GF-D8 (cell line): Measurements from ENCODE around the gene HOMEZ.
"Not testable (repeated sequence)": the region's sequence is repeated elsewhere in the genome, so short reads cannot be mapped to it uniquely, and the experiment has no call there.

Source experiments
- DNase-seq: peaks from one replicate; lab custom pipeline; 2025; lab: John Stamatoyannopoulos, UW

HOMEZ gene

DNA sequence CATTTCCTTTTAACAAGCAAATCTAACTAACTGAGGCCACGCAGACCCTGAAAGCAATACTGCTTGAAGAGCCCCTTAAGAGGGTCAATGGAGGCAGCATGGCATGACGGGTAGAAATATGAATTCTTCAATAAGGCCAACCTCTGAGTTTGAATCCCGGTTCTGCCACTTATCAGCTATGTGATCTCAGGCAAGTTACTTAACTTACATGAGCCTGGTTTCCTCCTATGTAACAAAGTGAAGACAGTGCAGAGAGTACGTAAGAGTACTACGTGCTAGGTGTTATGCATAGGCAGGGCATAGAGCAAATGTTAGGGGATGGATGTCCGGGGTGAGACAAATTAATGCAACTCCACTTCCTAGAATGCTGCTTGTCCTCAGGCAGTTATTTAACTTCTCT lies 4.7 kb downstream of the HOMEZ start:
- DNase-seq, result no peak

DNA sequence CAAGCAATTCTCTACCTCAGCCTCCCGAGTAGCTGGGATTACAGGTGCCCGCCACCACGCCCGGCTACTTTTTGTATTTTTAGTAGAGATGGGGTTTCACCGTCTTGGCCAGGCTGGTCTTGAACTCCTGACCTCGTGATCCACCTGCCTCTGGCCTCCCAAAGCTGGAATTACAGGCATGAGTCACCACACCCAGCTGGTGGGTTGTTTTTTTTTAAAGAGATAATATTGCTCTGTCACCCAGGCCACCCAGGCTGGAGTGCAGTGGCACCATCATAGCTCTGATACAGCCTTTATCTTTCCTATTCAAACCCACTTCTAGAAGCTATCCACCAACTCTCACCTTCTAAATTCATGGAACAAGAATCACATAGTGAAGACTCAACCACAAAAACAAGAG lies 8.0 kb downstream of the HOMEZ start:
- not testable (repeated sequence) for DNase-seq

DNA sequence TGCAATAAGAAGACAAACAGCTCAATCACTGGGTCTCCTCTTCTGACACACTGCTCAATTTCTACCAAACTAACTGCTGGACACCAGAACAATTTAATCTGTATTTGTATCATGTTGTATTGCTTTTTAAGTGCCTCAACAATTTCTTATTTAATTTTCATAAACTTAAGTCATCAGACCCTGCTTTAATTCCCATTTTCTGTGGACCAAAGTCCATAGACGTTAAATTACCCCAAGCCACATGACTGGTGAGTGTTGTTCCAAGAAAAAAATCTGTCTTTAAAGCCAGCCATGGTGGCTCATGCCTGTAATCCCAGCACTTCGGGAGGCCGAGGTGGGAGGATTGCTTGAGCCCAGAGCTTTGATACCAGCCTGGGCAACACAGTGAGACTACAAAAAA lies 8.7 kb downstream of the HOMEZ start:
- DNase-seq, result no peak

DNA sequence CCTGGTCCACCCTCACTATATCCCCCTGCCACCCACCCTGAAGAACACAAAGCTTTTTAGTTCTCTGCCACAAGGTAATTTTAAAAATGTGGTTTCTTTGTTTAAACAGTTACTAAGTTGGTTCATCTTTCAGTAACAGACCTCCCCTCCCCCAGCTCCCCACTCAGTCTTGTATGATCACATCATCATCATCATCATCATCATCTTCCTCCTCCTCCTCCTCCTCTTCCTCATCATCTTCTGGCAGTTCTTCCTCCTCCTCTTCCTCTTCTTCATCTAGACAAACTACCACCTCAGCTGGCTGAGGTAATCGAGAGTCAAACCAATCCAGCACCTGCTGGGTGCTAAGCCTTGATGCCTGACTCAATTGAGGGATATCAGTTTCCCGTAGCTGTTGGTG lies 10.5 kb downstream of the HOMEZ start:
- no peak for DNase-seq

DNA sequence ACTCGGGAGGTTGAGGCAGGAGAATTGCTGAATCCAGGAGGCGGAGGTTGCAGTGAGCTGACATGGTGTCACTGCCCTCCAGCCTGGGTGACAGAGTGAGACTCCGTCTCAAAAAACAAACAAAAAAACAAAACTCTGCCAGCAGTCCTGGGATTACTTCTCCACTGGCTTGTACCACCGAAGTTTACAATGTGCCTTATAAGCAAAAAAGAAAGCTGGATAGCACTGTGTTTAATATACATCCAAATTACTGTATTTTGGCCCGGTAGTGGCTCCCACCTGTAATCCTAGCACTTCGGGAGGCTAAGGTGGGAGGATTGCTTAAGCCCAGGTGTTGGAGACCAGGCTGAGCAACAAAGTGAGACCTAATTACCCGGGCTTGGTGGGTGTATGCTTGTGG lies 16.7 kb downstream of the HOMEZ start:
- no peak for DNase-seq

DNA sequence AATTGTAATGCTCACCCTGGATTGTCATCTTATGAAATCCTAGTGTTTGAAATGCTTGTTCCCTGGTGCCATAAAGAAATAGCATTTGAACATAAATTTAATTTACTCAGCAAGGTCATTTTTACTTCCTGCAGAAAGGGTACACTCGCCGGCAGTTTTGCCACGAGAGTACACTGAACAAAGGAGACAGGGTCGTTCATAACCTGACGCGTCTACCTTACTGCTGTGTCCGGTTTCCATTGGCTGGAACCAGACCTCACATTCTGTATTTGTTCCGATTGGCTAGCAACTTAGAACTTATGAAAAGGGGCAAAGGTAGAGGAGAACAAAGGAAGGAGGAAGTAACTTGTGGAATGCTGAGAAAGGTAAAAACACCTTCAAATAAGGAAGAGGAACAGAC lies 25.1 kb downstream of the HOMEZ start:
- not testable (repeated sequence) for DNase-seq

DNA sequence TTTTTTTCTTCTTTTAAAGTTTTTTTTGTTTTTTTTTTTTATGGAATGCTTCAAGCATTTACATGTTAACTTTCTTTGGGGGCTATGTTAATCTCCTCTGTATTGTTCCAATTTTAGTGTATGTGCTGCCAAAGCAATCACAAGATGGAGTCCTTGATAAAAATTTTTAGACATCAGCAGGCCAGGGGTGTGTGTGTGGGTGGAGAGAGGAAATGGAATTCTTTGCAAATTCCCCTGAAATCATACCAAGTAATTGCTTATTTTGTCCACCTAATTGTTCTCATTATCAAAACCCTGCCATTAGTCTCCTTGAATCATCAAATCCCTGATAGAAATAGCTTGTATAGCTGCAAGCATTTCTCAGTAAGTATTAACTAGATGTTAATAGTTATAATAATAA lies 26.5 kb downstream of the HOMEZ start:
- DNase-seq, result no peak

DNA sequence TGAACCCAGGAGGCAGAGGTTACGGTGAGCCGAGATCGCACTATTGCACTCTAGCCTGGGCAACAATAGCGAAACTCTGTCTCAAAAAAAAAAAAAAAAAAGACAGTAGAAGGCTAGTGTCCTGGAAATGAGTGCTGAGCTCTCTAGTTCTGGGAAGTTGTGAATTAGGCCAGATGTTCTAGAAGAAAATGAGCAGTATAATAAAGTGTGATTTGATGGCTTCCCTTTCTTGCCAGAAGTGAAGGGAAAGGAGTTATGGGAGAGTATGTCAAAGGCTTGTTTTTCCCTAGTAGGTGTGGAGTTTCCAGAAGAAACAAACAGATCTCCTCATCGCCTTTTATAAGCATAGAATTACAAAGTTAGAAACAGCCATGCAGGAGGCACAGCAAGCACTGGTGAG lies 27.7 kb downstream of the HOMEZ start:
- DNase-seq, result no peak

DNA sequence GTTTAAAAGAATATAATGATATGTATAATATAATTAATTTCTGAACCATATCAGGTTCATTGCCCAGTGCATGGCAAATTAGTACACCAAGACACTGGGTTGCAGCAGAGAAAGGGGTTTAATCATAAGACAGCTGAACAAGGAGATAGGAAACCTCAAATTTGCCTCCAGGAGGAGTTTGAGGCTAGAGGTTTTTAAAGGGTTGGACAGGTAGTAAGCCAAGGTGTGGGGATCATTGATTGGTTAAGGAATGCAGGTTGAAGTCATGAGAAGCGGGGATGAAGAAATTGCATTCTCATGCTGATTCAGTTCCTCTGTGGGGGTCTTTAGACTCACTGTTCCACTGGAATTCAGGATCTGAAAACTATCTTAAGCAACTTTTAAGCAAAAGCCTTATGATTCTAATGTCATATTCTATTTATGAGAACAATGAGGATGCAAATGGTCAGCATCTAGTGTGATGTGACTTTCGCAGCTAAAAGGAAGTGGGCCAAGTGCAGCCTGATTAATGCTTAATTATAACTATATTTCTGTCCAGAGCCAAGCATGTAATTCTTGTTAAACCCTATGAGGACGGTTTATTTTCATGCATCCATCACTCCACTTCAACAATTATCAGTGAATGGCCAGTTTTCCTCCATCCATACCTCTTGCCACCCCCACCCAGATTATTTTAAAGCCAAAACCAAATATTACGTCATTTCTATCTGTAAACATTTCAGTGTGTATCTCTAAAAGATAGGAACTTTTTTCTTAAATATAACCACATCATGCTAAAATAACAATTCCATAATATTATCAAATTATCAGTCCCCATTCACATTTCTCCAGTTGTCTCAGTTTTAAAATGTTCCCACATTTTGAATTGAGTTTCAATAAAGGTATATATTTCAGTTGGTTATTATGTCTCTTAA lies 33.3 kb downstream of the HOMEZ start:
- DNase-seq, result no peak

DNA sequence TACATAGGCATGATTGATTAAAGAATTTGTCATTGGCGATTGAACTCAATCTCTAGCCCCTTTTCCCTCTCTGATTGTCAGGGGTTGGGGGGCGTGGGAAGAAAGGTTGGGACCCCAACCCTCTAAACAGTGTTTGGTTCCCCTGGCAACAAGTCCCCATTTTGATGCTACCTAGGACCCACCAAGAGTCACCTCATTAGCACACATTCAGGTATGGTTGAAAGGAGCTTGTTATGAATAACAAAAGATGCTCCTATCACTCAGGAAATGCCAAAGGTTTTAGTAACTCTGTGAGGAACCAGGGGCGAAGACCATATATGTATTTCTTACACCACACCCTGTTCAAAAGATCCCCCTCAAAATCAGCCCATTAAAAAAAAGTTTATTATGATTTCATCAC lies 33.9 kb downstream of the HOMEZ start:
- no peak for DNase-seq

DNA sequence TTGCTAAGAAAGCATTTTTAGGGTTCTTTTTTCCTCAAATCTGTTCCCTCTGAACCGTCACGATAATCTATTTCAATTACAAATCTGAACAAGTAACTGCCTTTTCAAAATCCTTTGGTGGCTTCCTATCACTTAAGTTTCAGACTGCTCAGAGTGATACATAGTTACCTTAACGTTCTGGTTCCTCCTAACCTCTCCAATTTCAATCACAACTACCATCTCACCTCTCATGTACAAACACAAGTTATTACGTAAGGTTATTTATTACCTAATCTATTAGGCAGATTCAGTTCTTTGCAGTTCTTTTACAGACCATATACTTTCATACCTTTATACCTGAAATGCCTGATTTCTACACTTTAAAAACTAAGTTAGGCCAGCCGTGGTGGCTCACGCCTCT lies 36.1 kb downstream of the HOMEZ start:
- no peak for DNase-seq

DNA sequence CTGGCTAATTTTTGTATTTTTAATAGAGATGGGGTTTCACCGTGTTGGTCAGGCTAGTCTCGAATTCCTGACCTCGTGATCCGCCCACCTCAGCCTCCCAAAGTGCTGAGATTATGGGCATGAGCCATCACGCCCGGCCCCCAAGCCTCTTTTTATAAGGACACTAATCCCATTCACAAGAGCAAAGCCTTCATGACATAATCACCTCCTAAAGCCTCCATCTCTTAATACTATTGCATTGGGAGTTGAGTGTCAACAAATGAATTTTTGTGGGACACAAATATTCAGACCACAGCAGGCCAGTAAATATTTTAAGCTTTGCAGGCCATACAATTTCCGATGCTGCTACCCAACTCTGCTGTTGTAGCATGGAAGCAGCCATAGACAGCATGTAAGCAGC lies 37.3 kb downstream of the HOMEZ start:
- no peak for DNase-seq

DNA sequence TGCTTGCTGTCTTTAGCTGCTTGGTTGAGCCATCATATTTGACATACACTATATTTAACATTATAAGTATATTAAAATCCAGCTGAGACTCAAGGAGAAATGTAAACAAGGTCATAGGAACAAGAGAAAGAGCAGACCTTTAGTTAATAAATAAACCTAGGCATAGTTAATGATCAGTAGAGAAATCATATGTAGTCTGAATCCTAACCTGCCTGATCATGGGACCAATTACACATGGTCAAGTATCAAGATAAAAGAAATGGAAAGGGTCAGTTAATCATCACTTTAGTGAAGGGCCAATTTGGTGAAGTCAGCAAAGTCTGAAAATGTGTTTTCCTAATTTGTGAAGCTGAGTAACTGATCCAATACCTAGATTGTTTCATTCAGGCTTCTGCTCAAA lies 40.6 kb downstream of the HOMEZ start:
- DNase-seq, result no peak

DNA sequence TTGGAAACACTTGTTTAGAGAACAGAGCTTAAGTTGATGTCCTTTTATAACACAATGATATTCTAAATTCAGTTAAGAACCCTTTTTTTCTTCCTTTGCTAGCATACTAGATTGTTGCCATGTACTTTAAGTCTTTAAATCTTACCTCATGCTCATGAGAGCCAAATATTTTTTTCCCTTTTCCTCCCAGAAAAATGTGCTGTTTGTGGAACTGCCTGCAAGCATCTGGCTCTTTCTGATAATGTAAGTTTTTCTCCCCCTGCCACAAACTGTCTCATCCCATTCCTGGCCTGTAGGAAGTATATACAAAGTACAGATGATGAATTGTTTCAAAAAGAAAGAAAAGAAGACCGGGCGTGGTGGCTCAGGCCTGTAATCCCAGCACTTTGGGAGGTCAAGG lies 42.9 kb downstream of the HOMEZ start:
- DNase-seq, result no peak

DNA sequence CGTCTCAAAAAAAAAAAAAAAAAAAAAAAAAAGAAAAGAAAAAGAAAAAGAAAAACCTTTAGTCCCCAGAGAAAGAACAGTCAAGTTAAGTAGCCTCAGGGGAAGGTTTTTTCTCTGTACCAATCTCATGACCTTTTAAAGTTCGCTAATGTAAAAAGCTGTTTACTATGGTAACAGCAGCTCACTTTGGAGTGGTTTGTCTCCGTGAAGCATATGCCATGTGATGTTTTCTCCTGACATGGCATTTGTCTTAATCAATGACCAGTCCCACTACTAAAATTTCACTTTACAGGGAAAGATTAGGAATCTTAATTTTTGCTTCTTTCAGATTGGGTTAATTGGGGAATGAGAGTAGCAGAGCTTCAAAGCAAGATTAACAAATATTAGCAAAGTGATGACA lies 43.9 kb downstream of the HOMEZ start:
- DNase-seq, result no peak

DNA sequence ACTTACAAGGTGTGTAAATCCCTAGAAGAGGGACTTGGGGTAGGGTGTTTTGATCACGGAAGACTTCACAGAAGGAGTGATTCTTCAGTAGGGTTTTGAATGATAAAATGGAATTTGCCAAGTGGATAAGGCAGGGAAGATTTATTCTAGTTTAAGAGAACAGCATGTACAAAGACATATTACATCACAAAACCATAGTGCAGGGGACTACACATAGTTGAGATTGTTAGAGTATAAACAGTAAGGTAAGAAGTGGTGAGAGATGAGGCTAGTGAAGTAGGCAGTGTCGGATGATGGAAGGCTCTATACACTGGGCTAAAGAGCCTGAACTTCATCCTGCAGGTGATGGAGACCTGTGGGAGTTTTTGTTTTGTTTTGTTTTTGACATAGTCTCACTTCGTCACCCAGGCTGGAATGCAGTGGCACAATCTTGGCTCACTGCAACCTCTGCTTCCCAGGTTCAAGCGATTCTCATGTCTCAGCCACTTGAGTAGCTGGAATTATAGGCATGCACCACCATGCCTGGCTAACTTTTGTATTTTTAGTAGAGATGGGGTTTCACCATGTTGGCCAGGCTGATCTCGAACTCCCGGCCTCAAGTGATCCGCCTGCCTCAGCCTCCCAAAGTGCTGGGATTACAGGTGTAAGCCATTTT lies 44.7 kb downstream of the HOMEZ start:
- not testable (repeated sequence) for DNase-seq

DNA sequence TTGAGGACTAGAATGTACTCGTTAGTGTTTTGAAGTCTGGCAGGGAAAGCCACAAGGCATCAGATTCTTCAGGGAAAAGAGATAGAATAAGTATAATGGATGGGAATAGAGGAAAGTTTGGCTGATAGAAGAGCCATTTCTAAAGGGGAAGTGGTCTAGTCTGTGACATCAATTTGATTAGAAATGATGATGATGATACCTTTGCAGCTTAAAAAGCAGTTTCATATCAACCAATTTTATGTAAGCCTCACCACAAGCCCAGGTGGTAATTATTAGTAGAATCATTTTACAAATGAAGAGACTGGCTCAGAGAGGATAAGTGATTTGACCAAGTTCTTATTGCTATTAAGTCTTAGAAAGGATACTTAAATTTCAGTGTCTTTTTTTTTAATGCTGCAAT lies 45.3 kb downstream of the HOMEZ start:
- DNase-seq, result no peak

DNA sequence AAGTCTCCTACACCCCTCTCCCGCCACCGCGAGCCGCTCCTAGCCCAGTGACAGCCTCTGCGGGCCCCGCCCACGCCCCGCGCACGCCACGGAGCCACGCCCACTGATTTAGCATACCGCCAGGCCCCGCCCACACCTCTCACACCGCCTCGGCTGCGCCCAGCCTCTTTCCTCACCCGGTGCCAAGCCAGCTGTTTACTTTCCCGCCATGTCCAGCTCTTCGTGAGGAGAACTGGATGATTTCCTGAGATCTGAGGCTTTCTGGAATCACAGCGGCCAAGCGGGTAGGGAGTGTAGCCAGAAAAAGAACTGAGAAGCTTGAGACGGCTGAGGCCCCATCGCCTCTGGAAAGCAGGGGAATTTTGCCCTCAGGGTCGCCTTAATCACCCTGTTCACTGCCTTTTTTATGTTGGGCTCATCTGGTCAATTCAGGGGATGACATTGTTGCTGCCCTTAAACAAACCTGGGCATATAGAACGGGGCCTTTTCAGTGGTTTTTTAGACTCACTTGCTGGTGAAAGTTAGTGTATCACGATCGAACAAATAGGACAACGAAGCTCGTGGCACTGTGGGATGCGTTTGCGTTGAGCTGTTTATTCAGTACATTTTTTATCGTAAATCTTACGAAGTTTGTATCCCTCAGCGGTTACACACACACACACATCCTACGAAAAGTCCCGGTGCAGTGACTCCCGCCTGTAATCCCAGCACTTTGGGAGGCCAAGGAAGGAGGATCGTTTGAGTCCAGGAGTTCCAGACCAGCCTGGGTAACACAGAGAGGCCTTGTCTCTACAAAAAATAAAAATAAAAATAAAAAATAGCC lies 47.9 kb downstream of the HOMEZ start, which contains the start of gene RNF212B:
Gene RNF212B (plus strand): TSS at position 165 of the 823 bp plus-strand sequence. CDS start 2,410 bp downstream, outside the sequence.
- no peak for DNase-seq

DNA sequence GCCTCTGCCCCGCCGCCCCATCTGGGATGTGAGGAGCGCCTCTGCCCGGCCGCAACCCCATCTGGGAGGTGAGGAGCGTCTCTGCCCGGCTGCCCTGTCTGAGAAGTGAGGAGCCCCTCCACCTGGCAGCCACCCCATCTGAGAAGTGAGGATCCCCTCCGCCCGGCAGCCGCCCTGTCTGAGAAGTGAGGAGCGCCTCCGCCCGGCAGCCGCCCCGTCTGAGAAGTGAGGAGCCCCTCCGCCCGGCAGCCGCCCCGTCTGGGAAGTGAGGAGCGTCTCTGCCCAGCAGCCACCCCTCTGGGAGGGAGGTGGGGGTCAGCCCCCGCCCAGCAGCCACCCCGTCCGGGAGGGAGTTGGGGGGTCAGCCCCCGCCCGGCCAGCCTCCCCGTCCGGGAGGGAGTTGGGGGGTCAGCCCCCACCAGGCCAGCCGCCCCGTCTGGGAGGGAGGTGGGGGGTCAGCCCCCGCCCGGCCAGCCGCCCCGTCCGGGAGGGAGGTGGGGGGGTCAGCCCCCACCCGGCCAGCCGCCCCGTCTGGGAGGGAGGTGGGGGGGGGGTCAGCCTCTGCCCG lies 53.6 kb downstream of the HOMEZ start:
- not testable (repeated sequence) for DNase-seq

DNA sequence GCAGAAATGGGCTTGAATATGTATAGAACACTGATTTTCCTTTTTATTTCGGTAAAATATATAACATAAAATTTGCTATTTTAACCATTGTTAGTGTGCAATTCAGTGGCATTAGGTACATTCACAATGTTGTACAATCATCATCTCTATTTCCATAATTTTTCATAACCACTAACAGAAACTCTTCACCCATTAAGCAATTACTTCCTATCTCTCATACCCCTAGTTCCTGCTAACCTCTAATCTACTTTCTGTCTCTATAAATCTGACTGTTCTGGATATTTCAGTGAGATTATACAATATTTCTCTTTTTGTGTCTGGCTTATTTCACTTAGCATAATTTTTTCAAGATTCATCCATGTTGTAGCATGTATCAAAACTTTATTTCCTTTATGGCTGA lies 57.1 kb downstream of the HOMEZ start:
- DNase-seq, result peak; percentile 18

DNA sequence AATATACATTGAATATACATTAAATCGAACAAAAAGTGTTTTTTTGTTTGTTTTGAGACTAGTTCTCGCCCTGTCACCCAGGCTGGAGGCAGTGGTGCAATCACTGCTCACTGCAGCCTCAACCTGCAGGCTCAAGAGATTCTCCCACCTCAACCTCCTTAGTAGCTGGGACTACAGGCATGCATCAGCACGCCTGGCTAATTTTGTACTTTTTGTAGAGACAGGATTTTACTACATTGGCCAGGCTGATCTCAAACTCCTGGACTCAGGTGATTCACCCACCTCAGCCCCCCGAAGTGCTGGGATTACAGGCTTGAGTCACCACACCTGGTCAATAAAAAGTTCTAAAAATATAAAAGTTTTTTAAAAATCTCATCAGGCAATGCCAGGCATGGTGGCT lies 58.4 kb downstream of the HOMEZ start:
- DNase-seq, result no peak

DNA sequence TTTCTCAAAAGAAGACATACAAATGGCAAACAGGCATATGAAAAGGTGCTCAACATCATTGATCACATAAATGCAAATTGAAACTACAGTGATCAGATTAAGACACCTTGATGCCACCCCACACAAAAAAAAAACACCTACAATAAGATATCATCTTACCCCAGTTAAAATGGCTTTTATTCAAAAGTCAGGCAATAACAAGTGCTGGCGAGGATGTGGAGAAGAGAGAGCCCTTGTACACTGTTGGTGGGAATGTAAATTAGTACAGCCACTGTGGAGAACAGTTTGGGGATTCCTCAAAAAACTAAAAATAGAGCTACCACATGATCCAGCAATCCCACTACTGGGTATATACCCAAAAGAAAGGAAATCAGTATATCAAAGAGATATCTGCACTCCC lies 61.0 kb downstream of the HOMEZ start:
- not testable (repeated sequence) for DNase-seq
